Measurements from ENCODE around the gene ZNF45. TPM values are rescaled to one million over a fixed set of nuclear protein-coding genes. Genes with fewer than 3 reads are reported as not detected.

ZNF45 gene
- polyA plus RNA-seq, 1 experiment, result 8.8 TPM

DNA sequence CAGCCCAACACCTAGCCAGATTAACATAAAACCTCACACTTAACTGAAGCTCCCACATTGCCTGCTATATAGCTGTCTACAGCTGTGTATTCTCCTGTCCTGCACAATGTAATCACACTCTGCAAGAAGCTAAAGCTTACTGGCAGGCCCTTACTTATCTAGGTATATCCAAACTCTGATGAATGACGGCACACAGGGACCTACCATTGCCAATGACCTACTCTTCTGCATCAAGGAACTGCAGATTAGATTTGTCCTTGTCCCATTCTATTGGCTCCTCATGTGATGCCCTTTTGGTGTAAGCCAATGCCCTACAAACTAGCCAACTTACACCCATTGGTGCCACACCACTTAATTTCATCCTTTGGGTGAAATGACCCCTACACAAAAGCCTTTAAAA lies 26.4 kb downstream of the ZNF45 start:
- no peak overlapping the region for H3K4me3 ChIP-seq (ENCODE audit: low read depth, low read length)

DNA sequence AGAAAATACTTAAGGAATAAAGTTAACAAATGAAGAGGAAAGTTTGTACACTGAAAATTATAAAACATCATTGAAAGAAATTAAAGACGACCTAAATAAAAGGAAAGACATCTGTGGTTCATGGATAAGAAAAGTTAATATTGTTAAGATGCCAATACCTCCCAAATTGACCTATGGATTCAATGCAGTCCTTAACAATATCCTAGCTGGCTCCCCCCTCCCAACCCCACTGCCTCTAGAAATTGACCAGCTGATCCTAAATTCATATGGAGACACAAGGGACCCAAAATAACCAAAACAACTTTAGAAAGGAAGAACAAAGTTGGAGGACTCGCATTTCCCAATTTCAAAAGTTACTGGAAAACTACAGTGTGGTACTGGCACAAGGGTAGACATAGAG lies 28.3 kb downstream of the ZNF45 start:
- ChIA-PET POLR2A (no interaction called here), CTCF (no interaction called here)
- TF ChIP-seq, protein P1, sequence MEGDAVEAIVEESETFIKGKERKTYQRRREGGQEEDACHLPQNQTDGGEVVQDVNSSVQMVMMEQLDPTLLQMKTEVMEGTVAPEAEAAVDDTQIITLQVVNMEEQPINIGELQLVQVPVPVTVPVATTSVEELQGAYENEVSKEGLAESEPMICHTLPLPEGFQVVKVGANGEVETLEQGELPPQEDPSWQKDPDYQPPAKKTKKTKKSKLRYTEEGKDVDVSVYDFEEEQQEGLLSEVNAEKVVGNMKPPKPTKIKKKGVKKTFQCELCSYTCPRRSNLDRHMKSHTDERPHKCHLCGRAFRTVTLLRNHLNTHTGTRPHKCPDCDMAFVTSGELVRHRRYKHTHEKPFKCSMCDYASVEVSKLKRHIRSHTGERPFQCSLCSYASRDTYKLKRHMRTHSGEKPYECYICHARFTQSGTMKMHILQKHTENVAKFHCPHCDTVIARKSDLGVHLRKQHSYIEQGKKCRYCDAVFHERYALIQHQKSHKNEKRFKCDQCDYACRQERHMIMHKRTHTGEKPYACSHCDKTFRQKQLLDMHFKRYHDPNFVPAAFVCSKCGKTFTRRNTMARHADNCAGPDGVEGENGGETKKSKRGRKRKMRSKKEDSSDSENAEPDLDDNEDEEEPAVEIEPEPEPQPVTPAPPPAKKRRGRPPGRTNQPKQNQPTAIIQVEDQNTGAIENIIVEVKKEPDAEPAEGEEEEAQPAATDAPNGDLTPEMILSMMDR (IDR thresholded peaks at IDR 0.05; ENCODE audit: insufficient read depth, low read depth, low read length), result no peak
- H3K36me3 ChIP-seq (ENCODE audit: control insufficient read depth, insufficient read depth, low read length), result no peaks in the 10 kb centered on the region
- no peak overlapping the region for H3K4me3 ChIP-seq (ENCODE audit: low read depth, low read length)
- no peak for DNase-seq (ENCODE audit: low read depth)
- H3K27me3 ChIP-seq (ENCODE audit: control insufficient read depth, insufficient read depth, low read length), result no peaks in the 10 kb centered on the region

More for the DNA sequence above, 26.4 kb downstream of the ZNF45 start:
- 0 out of 2 replicates have a peak, but pooled peaks cover 2% of the 10 kb centered on the region for H3K36me3 ChIP-seq (ENCODE audit: control insufficient read depth, insufficient read depth, low read length)
- POLR2A ChIA-PET, result no interaction called here
- CTCF ChIA-PET, result no interaction called here
- DNase-seq (ENCODE audit: low read depth), result no peak
- TF ChIP-seq, protein P1 (IDR thresholded peaks at IDR 0.05; ENCODE audit: insufficient read depth, low read depth, low read length), result no peak
- no peaks in the 10 kb centered on the region for H3K27me3 ChIP-seq (ENCODE audit: control insufficient read depth, insufficient read depth, low read length)

DNA sequence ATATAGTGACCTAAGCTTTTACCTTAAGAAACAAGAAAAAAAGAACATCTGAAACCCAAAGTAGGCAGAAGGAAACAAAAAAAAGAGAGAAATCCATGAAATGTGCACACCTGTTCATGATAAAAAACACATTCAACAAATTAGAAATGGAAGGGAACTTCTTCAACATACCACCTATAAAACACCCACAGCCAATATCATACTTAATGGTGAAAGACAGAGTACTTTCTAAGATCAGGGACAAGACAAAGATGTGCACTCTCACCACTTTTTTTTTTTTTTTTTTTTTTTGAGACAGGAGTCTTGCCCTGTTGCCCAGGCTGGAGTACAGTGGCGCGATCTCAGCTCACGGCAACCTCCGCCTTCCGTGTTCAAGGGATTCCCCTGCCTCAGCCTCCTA lies 29.2 kb downstream of the ZNF45 start:
- ChIA-PET CTCF (no interaction called here), POLR2A (no interaction called here)
- Histone ChIP-seq H3K36me3 (ENCODE audit: control insufficient read depth, insufficient read depth, low read length) (no peaks in the 10 kb centered on the region), H3K4me3 (ENCODE audit: low read depth, low read length) (no peak overlapping the region), H3K27me3 (ENCODE audit: control insufficient read depth, insufficient read depth, low read length) (no peaks in the 10 kb centered on the region)
- no peak for DNase-seq (ENCODE audit: low read depth)
- TF ChIP-seq, protein P1 (IDR thresholded peaks at IDR 0.05; ENCODE audit: insufficient read depth, low read depth, low read length), result no peak

- no peak for DNase-seq (ENCODE audit: low read depth)
- CTCF ChIA-PET, result interaction anchor here (1.1 kb wide), 1 partner anchor 50 kb away, joined by 3 read pairs; no protein-coding TSS in a partner anchor
- TF ChIP-seq, protein P1 (IDR thresholded peaks at IDR 0.05; ENCODE audit: insufficient read depth, low read depth, low read length), result no peak
- H3K4me3 ChIP-seq (ENCODE audit: low read depth, low read length), result no peak overlapping the region
- H3K36me3 ChIP-seq (ENCODE audit: control insufficient read depth, insufficient read depth, low read length), result no peaks in the 10 kb centered on the region
- POLR2A ChIA-PET, result no interaction called here
- H3K27me3 ChIP-seq (ENCODE audit: control insufficient read depth, insufficient read depth, low read length), result no peaks in the 10 kb centered on the region
Observed at GRCh38 chr19:43902399-43902798, 32.7 kb downstream of the ZNF45 start.

- no peaks in the 10 kb centered on the region for H3K27me3 ChIP-seq (ENCODE audit: control insufficient read depth, insufficient read depth, low read length)
- H3K4me3 ChIP-seq (ENCODE audit: low read depth, low read length), result peak overlapping the region; percentile 64
- TF ChIP-seq, protein P1 (IDR thresholded peaks at IDR 0.05; ENCODE audit: insufficient read depth, low read depth, low read length), result no peak
- DNase-seq (ENCODE audit: low read depth), result peak; percentile 52
- CTCF ChIA-PET, result interaction anchor here (0.7 to 1.1 kb wide), 2 partner anchors 12 to 51 kb away, joined by 3 read pairs; no protein-coding TSS in a partner anchor
- H3K36me3 ChIP-seq (ENCODE audit: control insufficient read depth, insufficient read depth, low read length), result no peaks in the 10 kb centered on the region
- POLR2A ChIA-PET, result no interaction called here
Observed at GRCh38 chr19:43901395-43902390, 33.4 kb downstream of the ZNF45 start.
